ENCODE data around the gene C9orf50. TPM values are rescaled to one million over a fixed set of nuclear protein-coding genes. Genes with fewer than 3 reads are reported as not detected.

The C9orf50 gene
- total RNA-seq, 1 experiment from 2014 or later = not detected

DNA sequence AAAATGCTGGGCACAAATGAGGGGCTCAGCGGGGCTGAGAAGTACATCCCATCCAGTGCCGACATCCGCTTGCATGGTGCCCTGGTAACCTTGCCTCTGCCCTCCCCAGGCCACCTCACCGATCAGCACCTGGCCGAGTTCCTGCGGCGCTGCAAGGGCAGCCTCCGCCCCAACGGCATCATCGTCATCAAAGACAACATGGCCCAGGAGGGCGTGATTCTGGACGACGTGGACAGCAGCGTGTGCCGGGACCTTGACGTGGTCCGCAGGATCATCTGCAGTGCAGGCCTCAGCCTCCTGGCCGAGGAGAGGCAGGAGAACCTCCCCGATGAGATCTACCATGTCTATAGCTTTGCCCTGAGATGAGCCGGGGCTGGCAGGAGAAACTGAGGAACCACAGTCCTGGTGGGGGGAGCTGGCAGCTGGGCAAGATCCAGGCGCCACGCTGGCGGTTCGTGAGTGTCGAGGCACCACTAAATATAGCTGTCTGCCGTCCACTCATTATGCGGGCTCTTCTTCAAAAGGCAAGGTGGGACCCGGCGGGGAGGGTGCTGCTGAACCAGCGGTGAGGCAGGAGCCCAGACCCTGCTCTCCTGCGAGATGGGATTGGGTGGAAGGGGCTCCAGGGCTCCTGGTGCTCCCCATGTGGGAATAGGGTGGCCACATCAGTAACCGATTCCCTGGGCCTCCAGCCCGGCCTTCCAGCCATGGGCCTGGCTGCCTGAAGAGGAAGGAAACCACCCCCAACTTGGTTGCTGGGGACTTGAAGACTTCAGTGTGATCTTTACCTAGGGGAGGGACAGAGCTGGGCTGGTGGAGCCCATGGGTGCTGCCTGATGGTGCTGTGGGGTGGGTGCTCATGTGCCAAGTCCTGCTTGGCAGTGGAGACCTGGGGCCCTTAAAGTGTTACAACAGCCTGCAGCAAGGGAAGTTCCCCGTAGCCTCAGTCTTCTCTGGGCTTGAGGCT is 14.5 kb upstream of the C9orf50 start:
- no peak overlapping the region for H2BK120ac ChIP-seq (ENCODE audit: low read depth, low read length, poor library complexity, severe bottlenecking)
- H3K79me2 ChIP-seq (ENCODE audit: insufficient read depth, low read length) = peaks cover 24% of the 10 kb centered on the region; the same call in 1 of the 2 replicates
- H4K8ac ChIP-seq (replicated peaks; ENCODE audit: insufficient read length, low read depth, low read length) = no peak overlapping the region
- no peak overlapping the region for H3K9ac ChIP-seq (ENCODE audit: extremely low read depth, insufficient read length, low read length)
- Mint-ChIP-seq H3K36me3 (ENCODE audit: insufficient read depth in 1 of 3, low read depth in 3 of 3) (peaks cover 24 to 65% (median 65%) of the 10 kb centered on the region in 3 experiments; a peak in 6 of 7 replicates), H3K27me3 (ENCODE audit: low read depth) (peaks cover 2% of the 10 kb centered on the region), H3K27ac (no peak overlapping the region), H3K4me3 (no peak overlapping the region), H3K9me3 (no peaks in the 10 kb centered on the region; a peak in 1 of 5 replicates), H3K4me1 (peaks cover 9 to 14% of the 10 kb centered on the region in 2 experiments)
- no peak overlapping the region for H3K4ac ChIP-seq (ENCODE audit: low read depth, low read length)
- H4K91ac ChIP-seq (ENCODE audit: insufficient read length, low read depth, low read length) = no peak overlapping the region
- H2BK12ac ChIP-seq (ENCODE audit: insufficient read length, low read depth, low read length) = no peak overlapping the region
- no peaks in the 10 kb centered on the region for H4K20me1 ChIP-seq (ENCODE audit: control insufficient read depth, insufficient read depth, insufficient read length)
- H4K5ac ChIP-seq (ENCODE audit: insufficient read length, low read depth, low read length) = no peak overlapping the region
- TF ChIP-seq, protein P1, sequence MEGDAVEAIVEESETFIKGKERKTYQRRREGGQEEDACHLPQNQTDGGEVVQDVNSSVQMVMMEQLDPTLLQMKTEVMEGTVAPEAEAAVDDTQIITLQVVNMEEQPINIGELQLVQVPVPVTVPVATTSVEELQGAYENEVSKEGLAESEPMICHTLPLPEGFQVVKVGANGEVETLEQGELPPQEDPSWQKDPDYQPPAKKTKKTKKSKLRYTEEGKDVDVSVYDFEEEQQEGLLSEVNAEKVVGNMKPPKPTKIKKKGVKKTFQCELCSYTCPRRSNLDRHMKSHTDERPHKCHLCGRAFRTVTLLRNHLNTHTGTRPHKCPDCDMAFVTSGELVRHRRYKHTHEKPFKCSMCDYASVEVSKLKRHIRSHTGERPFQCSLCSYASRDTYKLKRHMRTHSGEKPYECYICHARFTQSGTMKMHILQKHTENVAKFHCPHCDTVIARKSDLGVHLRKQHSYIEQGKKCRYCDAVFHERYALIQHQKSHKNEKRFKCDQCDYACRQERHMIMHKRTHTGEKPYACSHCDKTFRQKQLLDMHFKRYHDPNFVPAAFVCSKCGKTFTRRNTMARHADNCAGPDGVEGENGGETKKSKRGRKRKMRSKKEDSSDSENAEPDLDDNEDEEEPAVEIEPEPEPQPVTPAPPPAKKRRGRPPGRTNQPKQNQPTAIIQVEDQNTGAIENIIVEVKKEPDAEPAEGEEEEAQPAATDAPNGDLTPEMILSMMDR (conservative IDR thresholded peaks at IDR 0.05) = no peak
- H3K9me3 ChIP-seq (ENCODE audit: control insufficient read depth, low read depth, low read length) = no peaks in the 10 kb centered on the region
- H3K18ac ChIP-seq (ENCODE audit: insufficient read length, low read depth, low read length) = no peak overlapping the region
- H3K4me2 ChIP-seq (ENCODE audit: insufficient read depth, insufficient read length, low read length) = no peak overlapping the region
- H3K23ac ChIP-seq (ENCODE audit: insufficient read length, low read depth, low read length) = no peak overlapping the region
- no peak for DNase-seq
- peaks cover 2% of the 10 kb centered on the region for H3K79me1 ChIP-seq (ENCODE audit: insufficient read depth, low read depth, low read length, poor library complexity, severe bottlenecking)
- no peak overlapping the region for H3K14ac ChIP-seq (ENCODE audit: insufficient read depth, low read length)
- WGBS (ENCODE audit: extremely low coverage, insufficient read length, low lambda C conversion rate) = no CpG with 5 or more reads among the region's 34 CpGs
- H3K27me3 ChIP-seq (ENCODE audit: insufficient read depth, low read length) = no peaks in the 10 kb centered on the region
- H2BK20ac ChIP-seq (ENCODE audit: low read depth, low read length, poor library complexity, severe bottlenecking) = no peak overlapping the region
- no peak overlapping the region for H3K27ac ChIP-seq (ENCODE audit: insufficient read length, low read depth, low read length)
- H3K4me1 ChIP-seq (ENCODE audit: insufficient read depth, low read length) = no peaks in the 10 kb centered on the region
- no peak overlapping the region for H2BK15ac ChIP-seq (ENCODE audit: low read depth, low read length)
- no peak overlapping the region for H3K56ac ChIP-seq (ENCODE audit: insufficient read length, low read depth, low read length)
- no peak overlapping the region for H2BK5ac ChIP-seq (ENCODE audit: insufficient read length, low read length)
- no peak overlapping the region for H2AK5ac ChIP-seq (ENCODE audit: insufficient read length, low read length)
- no peak overlapping the region for H3T11ph ChIP-seq (ENCODE audit: low read length)
- H3K23me2 ChIP-seq (ENCODE audit: insufficient read length, low read depth, low read length, poor library complexity, severe bottlenecking) = no peaks in the 10 kb centered on the region
- H2AFZ ChIP-seq (ENCODE audit: low read length) = no peak overlapping the region

Data from H9 (cell line).